GM21360 (cell line): Measurements from ENCODE around the gene AFAP1L2.

ENCODE experiments used
- ATAC-seq: cut with Tn5 transposase; IDR thresholded peaks from one replicate; pipeline ENCODE4 v1.9.1; 2021; ENCODE audit warnings: mild to moderate bottlenecking, moderate library complexity; ENCODE audit not compliant: unreplicated experiment

The AFAP1L2 gene

DNA sequence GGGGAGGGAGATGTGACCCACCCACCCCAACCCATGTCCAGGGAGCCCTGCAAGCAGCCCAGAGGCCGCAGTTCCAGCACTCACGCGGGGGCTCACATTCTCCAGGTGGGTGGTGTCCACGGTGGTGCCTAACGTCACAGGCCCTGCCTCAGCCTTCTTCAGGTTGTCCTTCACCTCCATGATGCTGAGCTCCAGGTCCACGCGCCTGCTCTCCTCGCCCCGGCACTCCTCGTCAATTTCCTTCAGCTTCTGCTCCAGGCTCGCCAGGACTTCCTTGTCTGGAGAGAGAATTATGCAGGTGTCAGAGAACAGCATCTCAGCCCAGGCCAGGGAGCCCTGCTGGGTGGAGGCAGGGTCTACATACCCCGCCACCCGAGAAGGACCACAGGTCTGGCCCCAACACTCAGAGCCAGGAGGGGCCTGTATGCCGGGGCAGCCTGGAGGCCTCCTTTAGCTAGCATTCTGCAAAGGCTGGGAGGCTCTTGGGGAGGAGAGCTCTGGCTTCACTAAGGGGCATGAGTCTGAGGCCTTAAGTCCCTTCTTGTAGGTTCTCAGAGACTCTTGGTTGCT lies 107.1 kb downstream of the AFAP1L2 start:
- ATAC-seq, result no peak

DNA sequence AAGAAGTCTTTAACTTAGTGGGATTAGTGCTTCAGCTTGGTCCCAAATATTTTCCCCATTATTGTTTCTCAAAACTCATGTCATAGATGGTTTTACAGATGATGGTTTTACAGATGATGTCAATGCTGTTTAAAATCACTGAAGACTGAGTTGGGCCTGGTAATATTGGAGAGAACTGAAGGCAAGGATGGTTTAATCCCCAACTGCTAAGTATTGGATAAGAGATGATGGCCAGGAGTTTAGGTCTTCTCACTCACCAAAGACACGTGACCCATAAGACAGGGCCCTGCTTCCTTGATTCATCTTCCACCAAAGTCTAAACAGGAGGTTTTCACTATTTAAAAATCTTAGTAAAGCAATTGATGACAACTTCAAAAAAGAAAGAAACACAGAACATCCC lies 108.9 kb downstream of the AFAP1L2 start:
- no peak for ATAC-seq

DNA sequence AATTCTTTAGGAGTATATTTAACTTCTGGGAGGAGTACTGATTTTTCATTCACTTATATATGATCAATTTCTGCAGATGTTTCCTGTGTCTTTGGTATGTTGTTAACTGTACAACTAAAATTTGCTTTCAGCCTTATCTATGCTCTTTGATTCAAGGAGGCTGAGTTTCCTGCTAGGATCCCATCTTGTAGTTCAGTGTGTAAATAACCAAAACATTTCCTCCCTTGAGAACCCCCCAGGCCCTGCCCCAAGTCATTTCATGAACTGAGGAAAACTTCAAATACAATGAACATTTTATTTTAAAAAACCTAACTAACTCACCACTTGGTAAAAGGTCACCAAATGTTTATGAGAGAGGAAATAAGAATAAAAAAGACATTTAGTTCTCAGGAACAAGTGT lies 109.8 kb downstream of the AFAP1L2 start:
- no peak for ATAC-seq

DNA sequence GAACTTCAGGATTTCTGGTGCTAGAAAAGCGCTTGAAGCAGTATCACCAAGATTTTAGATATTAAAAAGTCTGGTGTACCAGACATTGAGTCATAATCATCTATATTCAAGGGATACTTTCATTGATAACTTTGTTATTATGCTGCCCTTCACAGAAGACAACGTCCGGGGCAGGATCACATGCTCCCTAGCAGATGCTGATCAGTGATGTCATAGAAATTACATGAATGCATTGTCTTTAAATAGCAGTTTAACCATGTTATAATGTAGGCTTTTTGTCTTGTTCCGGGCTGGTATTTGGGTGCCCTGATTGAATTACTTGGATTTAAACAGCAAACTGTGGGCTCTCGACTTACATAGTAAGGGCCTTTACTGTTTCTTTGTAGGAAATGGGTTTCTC lies 111.2 kb downstream of the AFAP1L2 start:
- ATAC-seq, result no peak

DNA sequence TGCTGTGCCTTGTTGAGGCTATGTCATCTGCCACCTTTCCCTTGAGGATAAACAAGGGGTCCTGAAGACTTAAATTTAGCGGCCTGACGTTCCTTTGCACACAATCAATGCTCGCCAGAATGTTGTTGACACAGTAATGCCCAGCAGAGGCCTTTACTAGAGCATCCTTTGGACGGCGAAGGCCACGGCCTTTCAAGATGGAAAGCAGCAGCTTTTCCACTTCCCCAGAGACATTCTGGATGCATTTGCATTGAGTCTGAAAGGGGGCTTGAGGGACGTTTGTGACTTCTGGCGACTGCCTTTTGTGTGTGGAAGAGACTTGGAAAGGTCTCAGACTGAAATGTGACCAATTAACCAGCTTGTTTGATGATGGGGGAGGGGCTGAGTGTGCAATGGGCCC lies 112.8 kb downstream of the AFAP1L2 start:
- no peak for ATAC-seq

DNA sequence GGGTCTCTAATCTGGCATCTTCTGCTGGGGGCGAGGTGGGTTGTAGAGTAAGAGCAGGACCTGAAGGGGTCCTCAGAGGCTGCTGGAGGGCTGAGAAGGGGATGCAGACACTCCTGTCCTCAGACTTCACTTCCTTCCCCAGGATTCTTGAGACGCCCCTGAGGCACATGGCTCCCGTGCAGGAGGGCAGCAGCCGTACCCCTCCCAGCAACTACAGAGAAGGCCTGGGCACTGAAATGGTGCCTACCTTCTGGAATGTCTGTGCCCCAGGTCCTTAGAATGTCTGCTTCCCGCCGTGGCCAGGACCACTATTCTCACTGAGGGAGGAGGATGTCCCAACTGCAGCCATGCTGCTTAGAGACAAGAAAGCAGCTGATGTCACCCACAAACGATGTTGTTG lies 113.2 kb downstream of the AFAP1L2 start:
- no peak for ATAC-seq

DNA sequence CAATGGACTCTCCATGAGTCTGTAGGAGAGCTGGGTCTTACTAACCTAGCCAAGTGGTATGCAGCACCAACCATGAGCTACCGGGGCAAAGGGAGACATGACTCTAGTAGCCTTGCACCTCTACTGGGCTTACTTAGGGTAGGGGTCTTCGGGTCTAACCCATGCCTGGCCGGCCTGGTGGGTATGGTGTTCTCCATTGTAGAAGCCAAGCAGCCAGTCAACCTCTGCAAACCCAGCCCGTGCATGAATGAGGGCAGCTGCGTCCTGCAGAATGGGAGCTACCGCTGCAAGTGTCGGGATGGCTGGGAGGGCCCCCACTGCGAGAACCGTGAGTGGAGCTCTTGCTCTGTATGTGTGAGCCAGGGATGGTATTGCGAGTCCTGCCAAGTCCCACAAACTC lies 114.3 kb downstream of the AFAP1L2 start:
- no peak for ATAC-seq

DNA sequence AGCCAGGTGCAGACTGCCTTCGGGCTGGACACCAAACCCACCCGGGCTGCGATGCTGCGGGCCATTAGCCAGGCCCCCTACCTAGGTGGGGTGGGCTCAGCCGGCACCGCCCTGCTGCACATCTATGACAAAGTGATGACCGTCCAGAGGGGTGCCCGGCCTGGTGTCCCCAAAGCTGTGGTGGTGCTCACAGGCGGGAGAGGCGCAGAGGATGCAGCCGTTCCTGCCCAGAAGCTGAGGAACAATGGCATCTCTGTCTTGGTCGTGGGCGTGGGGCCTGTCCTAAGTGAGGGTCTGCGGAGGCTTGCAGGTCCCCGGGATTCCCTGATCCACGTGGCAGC lies 115.2 kb downstream of the AFAP1L2 start:
- no peak for ATAC-seq

DNA sequence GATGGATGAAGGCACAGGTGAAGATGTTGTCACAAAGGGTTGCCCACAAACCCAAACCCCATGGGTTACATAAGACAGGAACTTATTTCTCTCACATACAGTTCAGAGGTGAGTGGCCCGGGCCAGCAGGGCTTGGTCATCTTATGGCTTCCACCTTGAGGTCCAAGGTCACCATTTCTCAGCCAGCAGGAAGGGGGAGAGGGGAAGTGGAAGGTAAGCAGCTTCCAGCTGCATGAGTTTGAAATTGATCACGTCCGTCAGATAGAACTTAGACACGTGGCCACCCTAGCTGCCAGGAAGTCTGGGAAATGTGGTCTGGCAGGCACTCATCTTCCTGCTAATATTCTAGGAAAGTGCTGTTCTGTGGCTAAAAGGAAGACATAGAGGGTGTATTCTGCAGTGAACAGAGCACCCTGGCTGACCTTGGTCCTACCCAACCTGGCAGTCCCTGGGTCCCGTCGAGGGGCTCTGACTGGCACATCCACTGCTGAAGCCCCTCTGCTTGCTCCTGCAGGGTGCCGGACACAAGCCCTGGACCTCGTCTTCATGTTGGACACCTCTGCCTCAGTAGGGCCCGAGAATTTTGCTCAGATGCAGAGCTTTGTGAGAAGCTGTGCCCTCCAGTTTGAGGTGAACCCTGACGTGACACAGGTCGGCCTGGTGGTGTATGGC lies 115.7 kb downstream of the AFAP1L2 start:
- no peak for ATAC-seq

DNA sequence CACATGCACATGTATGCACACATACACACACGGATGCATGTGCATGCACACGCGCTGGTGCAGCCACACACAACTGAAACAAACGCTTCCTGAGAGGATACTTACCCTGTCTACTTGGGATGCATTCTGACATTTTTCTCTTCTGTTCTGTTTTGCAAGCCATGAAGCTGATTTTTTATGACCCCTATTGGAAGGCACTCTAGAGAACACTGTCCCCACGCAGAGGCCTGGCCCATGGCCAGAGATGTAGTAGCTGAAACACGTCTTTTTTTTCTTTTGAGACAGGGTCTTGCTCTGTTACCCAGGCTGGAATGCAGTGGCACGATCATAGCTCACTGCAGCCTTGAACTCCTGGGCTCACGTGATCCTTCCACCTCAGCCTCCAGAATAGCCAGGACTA lies 117.4 kb downstream of the AFAP1L2 start:
- ATAC-seq, result no peak

DNA sequence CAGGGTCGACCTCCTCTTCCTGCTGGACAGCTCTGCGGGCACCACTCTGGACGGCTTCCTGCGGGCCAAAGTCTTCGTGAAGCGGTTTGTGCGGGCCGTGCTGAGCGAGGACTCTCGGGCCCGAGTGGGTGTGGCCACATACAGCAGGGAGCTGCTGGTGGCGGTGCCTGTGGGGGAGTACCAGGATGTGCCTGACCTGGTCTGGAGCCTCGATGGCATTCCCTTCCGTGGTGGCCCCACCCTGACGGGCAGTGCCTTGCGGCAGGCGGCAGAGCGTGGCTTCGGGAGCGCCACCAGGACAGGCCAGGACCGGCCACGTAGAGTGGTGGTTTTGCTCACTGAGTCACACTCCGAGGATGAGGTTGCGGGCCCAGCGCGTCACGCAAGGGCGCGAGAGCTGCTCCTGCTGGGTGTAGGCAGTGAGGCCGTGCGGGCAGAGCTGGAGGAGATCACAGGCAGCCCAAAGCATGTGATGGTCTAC lies 118.3 kb downstream of the AFAP1L2 start:
- no peak for ATAC-seq

DNA sequence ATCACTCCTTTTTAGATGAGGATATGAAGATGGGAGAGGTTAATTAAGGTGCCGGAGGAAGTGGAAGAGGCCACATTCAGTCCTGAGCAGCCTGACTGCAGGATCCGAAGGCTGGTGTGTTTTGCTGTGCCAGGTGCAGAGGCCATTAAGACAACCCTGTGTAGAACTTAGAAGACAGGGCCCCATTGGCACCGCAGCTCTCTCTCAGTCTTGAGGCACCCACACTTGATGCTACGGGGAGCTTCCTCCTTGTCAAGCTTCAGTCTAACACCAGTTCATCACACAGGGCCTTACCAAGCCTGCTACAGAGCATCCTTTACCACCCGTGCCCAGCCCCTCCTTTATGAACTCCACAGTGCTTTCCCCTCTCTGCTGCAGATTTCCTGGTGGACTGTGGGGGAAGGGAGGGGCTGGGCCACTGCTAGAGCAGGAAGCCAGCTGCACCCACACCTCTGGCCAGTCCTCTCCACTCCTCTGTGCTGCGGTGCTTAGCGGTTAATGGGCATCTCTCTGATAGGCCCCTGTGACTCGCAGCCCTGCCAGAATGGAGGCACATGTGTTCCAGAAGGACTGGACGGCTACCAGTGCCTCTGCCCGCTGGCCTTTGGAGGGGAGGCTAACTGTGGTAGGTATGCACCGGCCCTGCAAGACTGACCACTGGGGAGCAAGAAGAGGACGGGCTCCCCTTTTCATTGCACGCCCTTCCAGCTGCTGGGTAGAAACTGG lies 119.8 kb downstream of the AFAP1L2 start:
- ATAC-seq, result no peak

DNA sequence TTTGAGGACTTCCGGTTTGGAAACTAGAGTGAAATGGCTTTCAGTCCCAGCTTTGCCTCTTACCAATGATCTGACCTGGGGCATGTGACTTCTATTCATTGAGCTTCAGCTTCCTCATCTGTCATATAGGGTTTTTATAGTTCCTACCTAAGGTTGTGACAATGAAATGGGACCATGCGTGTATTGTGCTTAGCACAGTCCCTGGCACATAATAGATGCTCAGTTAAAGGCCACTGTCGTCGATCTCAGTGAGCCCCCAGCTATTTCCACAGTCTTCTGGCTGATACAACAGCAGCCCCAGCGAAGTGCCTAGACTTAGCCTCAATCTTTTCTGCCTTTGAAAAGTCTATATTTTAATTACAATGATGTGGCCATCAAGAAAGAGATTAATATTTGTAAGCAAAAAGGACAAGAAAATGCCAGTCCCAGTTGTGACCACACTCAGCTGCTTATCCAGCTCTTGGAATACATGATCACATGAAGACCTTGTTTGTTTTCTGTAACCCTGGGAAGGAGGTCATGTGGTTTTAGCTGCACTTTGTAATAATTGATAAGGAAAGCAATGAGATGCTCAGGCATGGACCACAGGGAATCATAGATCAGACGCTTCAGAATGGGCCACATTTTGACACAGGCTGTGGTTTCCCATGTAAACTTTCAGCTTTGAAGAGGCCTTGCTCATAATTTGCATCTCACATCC lies 120.6 kb downstream of the AFAP1L2 start:
- no peak for ATAC-seq

DNA sequence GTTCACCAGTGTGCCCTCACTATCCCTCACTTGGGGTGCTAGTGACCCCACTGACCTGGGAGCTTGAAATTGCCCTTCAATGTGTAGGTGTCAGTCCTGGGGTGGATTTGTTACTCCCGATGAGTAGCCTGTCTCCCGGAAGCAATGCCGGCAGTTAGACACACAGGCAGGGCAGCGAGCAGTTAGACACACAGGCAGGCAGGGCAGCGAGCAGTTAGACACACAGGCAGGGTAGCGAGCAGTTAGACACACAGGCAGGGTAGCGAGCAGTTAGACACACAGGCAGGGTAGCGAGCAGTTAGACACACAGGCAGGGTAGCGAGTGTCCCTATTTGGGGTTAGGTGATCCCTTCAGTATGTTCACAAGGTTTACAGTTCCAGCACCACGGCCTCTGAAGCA lies 121.2 kb downstream of the AFAP1L2 start:
- no peak for ATAC-seq

DNA sequence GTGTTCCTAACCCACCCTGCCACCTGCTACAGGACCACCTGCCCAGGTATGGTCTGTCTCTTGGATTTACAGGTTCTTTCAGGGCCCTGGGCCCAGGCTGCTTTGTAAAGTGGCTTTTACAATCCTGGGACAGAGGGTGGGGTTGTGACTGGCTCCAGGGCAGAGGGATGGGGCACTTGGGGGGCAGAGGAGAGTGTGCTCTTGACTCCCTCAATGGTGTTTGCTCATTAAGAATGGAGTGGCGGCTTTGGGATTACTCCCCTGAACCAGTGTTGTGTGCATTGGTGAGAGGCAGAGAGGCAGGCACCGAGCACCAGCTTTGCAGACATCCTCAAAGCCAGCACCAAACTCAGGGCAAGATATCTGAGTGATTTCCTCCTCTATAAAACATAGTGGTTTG lies 121.8 kb downstream of the AFAP1L2 start:
- no peak for ATAC-seq

DNA sequence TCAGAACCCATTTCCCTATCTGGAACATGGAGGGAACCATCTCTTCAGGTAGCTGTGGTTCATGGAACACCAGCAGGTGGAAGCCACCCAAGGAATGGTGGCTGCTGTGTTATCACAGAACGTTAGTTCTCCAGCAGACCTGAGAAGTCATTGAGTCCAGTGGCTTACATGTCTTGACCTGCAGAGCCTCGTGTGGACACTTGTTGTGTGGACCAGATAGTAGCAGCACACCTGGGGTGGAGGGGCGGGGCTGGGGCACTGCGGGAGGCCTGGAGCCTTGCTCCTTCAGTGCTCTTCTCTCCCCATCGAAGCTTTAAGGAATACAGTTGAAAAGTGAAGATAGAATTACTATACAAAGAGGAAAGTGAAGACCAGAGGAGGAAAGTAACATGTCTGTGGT lies 122.8 kb downstream of the AFAP1L2 start:
- ATAC-seq, result no peak

DNA sequence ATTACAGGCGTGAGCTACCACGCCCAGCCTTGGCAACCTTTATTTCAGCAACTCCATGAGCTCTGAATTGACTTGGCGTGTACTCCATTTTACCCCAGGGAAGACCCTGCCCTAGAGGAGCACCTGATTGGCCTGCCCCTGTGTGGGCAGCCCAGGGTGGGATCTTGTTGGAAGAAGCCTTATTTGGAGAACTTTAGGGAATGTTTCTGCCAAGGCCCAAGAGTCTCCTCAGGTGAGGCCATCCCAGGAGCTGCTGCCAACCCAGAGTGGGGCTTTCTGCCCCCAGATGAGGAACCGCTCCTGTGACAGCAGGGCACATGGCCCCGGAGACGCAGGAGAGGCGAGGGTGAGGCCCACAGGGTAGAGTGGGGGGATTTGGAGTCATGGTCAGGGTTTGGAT lies 123.3 kb downstream of the AFAP1L2 start:
- no peak for ATAC-seq

DNA sequence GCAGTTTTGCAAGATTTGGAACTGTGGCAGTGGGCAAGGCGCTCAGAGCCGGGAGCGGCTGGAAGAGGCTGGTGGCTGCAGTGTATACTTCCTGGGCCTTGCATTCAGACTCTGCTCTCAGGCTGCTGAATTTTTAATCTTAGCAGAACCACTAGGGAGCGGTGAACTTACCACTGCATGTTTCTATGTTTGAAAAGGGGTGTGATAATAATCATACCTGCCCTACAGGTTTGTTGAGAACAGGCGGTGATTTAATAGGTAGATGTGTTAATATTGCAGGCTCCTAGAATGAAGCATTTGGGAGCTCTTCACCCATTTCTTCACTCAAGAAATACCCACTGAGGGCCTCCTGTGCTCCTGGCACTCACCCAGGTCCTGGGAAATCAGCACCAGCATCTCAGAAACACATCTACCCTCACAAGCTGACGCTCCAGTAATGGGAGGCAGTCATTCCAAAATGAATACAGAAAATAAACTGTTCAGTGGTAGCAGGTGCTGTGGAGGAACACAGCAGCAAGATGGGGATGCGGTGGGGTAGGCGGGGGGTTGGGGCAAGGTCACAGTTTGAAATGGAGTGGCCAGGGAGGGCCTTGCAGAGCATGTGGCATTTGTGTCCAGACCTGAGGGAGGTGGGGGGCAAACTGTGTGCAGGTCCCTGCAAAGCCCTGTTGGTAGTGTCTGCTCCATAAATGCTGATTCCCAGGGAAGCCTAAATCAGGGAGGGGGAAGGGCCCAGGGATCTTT lies 124.2 kb downstream of the AFAP1L2 start:
- ATAC-seq, result no peak

DNA sequence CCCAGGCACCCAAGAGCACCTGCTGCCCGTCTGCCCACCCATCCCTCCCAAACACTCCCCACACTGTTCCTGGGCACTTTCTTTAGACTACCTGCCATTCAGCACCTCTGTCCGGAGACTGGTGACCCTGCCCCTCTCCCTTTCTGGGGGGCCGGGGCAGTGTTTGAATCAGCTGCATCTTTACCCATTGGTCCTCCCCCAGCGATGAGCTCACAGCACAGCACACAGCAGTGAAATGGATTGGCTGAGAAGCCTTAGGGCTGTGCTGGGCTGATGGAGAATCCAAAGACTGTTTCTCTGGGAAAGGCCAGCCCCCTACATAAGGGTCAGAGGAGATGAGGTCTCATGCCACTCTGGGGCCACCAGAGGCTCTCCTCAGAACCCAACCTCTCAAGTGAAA lies 125.0 kb downstream of the AFAP1L2 start:
- no peak for ATAC-seq

DNA sequence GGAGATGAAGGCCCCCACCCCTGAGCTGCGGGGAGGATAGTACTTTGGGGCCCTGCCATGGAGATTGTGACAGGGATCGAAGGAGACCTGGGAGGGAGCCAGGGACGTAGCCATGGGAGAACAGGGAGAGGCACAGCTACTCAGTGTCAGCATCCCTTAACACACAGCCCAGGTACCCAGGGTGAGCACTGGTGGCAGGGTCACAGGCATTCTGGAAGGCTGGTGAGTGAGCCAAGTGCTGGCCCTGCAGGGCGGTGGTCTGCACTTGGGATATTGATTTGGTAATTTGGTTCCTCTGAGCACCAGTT lies 125.5 kb downstream of the AFAP1L2 start:
- no peak for ATAC-seq

DNA sequence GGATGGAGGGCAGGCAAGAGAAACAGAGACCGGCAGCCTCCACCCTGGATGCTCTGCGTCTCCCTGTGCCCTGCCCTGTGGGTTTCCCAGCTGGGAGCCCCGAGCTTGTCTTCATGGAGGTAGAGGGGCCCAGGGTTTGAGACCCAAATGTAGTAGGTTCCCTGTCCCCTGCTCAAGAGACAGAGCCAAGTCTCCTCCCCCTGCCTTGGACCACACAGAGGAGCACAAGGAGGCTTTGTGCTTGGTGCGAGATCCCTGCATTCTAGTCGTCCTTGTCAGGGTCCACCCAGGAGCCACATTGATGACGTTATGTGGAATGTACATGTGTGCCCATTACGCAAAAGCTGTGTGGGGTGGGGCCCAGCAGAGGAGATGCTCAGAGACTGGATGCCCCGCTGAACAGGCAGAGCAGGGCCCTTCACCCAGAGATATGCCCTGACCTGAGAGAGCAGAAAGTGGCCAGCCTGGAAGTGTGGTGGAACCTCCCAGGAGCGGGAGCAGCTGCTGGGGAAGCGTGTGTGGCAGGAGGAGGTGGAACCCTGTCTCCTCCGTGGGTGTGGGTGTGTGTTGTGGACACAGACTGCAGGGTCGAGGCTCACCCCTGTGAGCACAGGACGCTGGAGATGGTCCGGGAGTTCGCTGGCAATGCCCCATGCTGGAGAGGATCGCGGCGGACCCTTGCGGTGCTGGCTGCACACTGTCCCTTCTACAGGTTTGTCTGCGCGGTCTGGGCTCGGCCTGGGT lies 126.0 kb downstream of the AFAP1L2 start:
- no peak for ATAC-seq
